Stimulated activated CD8-positive, alpha-beta memory T cell treated with anti-CD3 and anti-CD28 coated beads, Interleukin-4, amount 100 ng/mL, for 4 hours (primary cell): Measurements from ENCODE around the gene SLC7A10.
"Not testable (repeated sequence)": the region's sequence is repeated elsewhere in the genome, so short reads cannot be mapped to it uniquely, and the experiment has no call there.

ENCODE experiments used
- DNase-seq, 2 donors: peaks; one replicate each; pipeline ENCODE4 v3.0.0-alpha.2; 2020; ENCODE audit warnings: low read depth in 2 of 2, low spot score in 1 of 2

The SLC7A10 gene

DNA sequence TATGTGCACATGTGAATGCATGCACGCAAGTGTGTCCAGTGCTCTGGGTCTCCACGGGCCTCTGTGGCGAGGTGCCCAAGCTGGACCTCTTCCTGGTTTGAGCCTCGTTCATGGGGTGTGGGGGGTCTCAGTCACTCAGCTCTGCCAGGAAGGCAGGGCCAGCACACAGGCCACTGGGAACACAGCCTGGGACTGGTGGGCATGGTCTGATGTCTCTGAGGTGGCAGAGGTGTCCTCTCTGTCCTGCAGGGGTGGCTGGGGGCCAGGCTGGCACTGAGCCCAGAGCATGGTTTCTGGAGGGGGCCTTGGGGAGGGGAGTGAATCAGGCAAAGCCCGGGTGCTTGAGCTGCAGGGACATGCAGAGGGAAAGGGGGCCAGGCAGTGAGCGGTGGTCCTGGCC is 22.1 kb downstream of the SLC7A10 start:
- DNase-seq = no peak

DNA sequence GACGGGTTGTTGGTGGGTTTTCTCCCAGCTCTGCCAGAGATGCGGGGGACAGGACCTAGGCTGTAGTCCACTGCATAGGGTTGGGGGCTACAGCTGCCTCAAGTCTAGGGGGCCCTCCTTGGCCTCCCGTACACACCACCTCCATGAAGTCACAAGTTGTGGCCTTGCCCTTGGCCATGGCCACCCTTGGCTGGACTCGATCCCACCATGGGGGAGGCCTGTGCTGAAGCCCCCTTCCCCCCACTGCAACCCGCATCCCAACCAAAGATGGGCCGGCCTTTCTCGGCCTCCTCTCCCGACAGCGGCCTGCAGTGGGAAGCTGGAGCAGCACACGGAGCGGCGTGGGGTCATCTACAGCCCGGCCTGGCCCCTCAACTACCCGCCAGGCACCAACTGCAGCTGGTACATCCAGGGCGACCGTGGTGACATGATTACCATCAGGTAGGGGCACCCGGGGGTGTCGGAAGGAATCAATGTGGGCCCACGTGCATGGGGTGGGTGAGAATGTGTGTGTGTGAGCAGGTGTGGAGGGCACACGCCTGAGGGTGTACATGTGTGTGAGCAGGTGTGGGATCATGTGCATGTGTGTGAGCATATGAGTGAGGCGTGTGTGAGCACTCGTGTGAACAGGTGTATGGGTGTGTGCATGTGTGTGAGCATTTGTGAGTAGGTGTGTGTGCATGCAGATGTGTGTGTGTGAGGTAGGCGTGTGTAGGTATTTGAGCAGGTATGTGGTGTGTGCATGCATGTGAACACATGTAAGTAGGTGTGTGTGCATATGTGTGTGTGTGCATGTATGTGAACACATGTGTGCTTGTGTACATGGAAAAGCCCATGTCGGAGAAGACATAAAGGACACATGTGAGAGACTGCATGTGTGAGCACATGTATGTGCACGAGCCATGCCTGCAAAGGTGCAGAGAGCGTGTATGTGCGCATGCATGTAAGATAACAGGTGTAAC is 22.8 kb downstream of the SLC7A10 start:
- DNase-seq = no peak

DNA sequence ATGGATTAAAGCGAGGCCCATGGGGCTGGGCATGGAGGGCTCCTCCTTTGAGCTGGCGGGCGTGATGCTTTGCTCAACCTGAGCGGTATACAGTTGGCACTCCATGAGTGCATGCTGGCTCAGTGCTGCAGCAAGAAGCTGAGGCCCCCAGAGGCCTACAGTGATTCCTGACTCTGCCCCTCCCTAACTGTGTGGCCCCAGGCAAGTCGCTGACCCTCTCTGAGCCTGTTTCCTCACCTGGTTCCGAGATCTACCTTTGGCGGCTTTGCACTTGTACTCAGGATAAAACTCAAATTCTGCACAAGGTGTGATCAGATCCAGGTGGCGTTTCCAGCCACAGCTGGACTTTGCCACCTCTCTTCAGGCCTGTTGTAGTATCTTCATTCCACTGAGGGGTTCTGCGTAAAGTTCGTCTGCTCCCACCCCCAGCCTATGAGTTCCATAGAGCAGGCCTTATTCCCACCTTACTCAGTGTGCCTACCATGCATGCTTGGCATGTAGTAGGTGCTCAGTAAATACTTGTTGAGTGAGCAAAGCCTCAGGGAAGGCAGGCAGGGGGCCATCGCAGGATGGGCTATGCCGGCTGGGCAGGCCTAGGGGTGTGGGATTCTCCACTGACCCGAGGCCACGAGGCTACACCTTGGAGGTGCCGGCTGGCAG is 23.6 kb downstream of the SLC7A10 start:
- no peak for DNase-seq

DNA sequence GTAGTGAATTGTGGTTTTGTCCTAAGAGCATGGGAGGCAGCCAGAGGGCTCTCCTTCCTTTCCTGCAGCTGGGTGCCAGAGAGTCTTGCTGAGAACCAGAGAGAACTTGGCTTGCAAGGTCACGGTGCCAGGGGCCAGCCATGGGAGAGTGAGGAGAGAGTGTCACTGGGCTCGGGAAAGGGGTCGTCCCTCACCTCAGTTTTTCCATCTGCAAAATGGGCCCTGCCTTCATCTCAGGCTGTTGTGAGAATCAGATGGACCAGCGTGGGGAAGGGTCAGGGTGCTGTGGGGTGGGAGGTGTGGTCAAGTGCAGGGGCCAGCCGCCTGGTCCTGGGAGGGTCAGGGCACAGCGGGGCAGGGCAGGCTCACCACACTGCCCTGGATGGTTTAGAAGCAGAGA is 24.2 kb downstream of the SLC7A10 start:
- no peak for DNase-seq

DNA sequence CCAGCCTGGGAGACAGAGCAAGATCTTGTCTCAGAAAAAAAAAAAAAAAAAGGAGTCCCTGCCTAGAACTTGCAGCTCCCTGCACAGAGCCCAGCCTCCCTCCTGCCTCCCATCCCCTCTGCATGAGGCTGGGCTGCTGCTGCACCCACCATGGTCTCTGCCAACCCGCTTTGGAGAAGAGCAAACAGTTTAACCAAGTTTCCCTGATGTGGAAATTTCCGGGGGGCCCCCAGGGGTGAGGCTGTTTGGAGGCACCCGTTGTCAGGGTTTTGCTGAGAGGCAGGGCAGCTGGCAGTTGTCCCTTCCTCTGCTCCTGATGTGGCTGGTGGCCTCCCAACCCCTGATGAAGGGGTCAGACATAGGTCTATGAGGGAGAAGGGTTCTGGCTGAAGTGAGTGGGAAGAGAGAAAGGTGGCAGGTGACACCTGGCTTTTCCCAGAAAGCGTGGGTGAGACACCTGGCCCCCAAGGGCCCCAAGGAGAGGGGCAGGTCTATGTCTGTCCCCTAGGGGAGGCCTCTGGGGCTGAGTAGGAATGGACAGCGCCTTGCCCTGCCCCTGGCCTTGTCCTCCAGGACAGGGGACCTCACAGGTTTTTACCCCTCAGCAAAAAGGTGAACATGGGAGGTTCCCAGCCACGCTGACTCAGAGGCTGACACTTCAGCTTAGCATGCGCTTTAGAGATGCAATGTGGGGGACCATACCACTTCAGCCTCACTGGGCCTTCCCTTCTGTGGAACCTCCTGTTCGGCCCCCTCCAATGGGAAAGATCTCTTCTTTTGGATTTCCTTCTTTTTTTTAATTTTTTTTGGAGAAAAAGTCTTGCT is 26.0 kb downstream of the SLC7A10 start:
- no peak for DNase-seq

DNA sequence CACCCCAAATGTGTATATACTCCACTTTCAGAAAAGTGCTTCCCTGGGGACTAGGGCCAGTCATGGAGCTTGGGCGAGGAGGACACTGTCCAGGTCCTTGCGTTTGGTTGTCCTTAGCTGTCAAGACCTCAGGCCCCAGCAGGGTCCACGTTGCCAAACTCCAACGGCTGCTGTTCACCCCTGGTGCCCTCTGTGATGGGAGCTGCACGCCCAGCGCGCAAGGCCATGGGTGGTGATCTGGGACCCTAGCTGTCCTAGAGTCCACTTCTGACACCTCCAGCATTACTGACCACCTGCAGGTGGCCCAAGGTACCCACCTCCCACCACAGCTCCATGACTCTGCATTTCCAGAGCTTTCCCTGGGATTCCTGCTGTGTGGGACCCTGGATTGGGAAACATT is 27.5 kb downstream of the SLC7A10 start:
- DNase-seq = no peak

DNA sequence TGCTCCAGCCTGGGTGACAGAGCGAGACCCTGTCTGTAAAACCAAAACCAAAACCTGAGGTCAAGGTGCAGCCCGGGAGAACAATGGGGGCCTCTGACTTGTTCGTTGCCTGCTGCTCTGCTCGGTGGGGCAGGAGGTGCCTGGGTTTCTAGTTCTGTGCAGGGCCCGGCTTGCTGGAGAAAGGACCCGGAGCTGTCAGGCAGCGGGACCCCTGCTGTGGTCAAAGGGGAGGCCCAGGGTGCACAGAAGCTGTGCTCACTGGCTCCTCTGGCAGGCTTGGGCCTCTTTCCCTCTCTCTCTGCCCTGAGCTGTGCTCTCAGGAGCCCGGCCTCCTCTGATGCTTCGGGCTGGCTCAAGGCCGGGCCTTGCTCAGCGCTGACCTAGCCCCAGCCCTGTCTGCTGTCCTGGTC is 28.1 kb downstream of the SLC7A10 start:
- DNase-seq = no peak

DNA sequence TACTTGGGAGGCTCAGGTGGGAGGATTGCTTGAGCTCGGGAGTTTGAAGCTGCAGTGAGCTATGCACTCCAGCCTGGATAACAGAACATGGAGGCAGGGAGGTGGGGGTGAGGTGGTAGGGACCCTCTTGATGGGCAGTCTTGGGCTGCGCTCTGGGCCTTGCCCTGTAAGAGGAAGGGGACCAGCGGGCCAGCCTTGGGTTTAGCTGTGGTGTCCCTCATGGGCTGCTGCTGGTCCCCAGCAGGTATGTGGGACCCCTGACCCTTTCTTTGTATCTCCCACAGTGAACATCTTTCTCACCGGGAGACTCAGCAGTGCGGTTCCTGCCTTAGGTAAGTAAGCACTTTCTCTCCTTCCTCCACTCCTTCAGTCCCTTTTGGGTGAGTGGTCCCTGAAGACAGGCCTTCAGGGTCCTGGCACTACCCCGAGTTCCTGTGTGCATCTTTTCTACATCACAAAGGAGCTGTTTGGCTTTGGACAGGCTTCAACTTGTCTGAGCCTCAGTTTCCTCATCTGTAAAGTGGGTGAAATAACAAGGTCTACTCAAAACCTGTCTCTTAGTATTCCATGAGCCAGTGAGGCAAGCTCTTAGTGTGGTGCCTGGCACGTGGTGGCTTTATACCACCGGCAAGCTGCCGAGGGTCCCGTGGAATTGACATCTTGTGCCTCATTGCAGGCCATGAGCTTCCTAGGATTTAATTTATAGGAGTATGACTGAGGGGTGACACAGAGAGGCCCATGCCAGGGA is 29.0 kb downstream of the SLC7A10 start:
- DNase-seq = no peak

DNA sequence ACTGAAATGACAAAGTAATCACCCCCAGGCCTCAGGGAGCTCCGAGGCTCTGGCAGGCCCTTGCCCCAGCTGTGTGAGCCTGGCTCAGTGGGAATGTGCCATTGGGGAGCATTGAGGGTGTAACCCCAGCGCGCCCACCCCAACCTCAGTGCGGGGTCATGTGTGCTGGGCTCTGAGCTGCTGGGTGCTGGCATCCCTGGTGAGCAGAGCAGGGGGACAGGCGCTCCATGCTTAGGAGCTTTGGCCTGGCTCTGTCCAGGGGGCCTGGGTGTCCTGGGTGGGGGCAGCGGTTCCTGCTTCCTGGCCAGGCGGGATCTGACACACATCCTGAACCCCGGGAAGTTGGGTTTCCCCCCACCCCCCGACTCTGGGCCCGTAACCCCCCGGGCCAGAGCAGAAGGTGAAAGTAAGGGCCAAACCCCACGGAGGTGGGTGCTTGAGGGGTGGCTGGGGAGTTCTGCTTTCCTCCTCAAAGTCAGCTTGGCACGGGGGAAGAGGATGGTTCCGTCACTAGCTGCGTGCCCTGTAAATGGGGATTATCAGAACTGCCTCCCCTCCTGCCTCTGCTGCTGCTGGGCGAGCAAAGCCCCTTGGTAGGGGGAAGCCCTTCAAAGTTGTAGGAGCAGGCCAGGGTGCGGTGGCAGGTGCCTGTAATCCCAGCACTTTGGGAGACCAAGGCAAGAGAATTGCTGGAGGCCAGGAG is 29.9 kb downstream of the SLC7A10 start:
- no peak for DNase-seq

DNA sequence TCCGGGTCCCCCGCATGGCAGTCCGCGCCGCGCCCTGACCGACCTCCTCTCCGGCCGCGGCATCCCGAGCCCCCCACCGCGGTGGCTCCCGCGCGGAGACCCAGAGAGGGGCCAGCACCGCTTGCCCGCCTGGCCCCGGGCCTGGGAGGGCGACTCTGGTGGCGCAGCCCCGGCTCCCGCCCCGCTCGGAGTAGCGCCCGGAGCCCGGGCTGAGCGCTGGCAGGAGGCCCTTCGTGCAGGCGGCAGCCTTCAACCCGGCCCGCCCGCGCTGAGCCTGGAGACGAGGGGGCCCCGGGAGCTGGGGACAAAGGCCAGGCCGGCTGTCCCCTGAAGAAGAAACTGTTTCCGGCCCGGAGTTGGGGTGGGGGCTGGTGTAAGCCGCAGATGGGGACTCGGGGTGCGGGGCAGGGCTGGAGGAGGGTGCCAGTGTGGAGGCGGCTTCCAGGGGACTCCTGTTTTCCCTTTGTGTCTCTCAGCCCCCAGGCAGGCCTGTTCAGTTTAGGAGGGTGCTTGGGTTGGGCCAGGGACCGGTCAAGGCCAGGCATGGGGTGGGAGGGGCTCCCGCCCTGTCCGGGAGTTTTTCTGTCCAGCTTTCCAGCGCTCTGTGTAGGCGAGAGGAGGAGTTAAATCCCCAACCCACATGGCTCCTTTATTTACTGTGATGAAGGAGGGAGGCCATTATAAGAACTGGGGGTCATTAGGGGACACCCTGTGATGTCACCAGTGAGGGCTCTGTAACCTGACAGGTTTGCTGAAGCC is 30.6 kb downstream of the SLC7A10 start:
- no peak for DNase-seq

DNA sequence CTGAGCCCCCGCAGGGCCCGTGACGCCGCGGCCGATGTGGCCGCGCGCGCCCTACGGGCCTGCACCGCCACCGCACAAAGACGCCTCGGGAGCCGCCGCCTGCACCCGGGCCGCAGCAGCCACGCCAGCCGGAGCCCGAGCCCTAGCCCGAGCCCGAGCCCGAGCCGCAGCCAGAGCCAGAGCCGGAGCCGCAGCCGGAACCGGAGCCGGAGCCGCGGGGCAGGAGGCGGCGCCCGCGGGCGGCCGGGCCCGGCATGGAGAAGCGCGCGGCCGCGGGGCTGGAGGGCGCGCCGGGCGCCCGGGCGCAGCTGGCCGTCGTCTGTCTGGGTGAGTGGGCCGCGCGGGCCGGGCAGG is 31.1 kb downstream of the SLC7A10 start:
- no peak for DNase-seq

DNA sequence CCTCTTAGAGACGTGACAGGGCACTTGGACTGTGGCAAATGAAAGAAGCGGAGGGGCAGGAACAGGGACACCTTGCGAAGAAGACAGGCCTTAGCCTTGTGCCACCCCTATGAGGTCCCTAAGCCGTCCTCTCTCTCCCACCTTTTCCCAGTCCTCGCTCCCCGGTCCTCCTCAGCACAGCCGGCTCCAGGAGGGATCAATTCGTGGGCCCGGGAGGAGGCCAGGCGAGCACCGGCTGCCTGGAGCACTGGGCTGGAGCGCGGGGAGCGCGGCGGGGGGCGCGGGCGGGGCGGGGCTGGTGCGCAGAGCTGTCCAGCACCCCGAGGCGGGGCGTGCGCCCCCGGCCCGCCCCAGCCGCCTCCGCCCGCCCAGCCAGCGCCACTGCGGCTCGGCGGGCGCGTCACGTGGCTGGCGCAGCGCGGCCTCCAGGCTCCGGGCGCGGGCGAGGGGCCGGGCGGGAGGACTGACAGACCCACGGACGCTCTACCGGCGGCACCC is 31.7 kb downstream of the SLC7A10 start, which contains the start of gene LRP3:
Gene LRP3 (plus strand): TSS at position 466 of the 498 bp plus-strand sequence. CDS start 456 bp downstream, outside the sequence.
- DNase-seq = no peak

DNA sequence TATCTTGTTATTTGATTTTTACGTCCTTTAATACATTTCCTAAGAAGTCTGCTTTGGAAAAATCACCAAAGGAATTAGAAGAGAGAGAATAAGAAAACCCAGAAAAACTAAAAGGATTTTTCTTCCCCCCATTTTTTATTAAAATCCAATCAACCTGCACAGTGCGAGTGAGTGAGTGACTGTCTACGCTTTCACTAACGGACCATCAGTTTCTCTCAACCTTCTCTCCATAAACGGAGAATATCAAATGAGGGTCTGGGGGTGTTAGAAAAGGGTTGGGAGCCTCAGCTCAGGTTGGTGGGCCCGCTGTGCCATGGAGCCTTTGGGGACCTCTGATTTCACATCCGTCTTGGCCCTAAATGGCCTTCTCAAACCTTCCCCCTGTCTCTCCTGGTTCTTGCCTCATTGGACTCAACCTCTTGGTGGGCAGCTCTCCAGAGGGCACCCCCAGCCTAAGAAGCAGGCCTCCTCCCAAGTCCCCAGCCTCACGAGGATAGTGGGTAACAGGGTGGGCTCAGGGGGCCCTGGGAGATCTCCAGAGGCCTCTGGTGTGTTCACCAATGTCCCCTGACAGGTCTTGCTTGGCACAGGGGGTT is 32.3 kb downstream of the SLC7A10 start:
- no peak for DNase-seq

DNA sequence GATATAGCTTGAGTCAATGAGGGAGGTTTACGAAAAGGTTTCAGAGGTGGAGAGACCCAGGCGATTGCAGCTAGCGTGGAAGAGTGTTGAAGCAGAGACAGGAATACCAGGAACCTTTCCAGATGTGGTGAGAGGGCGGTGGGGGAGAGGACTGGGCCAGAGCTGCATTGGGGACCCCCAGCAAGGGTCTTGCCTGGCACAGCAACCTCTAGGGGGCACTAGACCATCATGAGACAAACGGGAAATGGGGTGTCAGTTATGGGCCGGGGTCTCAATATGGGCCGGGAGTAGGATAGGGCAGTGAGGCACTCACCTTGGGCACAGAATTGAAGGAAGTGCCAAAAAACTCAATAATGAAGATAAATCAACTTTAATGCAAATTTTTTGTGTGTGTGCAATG is 33.6 kb downstream of the SLC7A10 start:
- no peak for DNase-seq

DNA sequence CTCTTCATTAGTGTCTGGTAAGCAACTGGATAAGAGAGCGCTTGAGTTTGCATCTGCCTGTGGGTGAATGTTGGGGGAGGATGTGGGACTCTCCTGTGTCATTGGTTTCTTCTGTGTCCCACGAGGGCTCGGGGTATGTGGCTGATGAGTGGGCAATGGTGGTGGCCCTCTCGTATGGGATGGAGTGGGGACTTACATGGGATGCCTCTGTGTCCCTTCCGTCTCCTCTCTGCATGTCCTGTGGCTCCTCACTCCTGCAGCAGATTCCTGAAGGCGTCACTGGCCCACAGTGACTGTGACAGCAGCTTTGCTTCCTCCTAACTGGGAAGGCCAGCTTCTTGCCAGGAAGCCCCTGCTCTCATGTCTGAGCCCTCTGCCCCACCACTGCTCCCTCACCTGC is 34.1 kb downstream of the SLC7A10 start:
- DNase-seq = no peak

DNA sequence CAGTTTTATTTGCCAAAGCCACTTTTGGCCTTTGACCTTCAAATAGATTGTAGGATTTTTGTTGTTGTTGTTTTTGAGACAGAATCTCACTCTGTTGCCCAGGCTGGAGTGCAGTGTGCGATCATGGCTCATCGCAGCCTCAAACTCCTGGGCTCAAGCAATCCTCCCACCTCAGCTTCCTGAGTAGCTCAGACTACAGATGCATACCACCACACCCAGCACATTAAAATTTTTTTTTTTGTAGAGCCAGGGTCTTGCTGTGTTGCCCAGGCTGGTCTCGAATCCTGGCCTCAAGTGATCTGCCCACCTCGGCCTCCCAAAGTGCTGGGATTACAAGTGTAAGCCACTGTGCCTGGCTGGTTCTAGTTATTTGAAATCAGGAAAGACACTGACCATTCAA is 34.6 kb downstream of the SLC7A10 start:
- DNase-seq = not testable (repeated sequence)

DNA sequence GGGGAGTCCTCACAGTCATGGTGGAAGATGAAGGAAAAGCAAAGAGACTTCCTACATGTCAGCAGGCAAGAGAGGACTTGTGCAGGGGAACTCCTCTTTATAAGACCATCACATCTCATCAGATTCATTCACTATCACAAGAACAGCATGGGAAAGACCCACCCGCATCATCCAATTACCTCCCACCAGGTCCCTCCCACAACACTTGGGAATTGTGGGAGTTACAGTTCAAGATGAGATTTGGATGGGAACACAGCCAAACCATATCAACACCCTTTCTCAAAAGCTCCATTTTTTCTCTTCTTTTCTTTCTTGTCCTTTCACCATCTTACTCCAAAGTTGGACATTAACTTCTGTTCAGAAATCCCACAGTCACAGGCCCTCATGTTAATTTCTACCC is 36.2 kb downstream of the SLC7A10 start:
- DNase-seq = no peak

DNA sequence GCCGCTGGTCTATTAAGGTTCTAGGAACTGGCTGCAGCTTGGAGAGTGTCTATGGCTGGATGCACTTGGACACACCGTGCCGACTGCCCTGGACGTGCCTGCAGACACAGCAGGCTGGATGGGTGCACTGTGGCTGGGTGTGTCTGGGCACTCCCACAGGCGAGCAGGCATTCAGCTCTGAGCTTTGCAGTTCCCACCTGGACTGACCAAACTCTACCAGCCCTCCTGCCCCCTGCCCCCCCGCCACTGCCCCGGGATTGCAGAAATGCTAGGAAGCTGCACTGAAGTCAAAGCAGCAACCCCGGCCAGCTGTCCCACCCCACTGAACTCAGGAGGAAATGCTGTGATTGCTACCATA is 38.5 kb downstream of the SLC7A10 start:
- DNase-seq = no peak
